Right lobe of liver (tissue), 6 donors: ENCODE measurements around the gene NPLOC4. TPM values are rescaled to one million over a fixed set of nuclear protein-coding genes. Genes with fewer than 3 reads are reported as not detected.
"Not testable (repeated sequence)": the region's sequence is repeated elsewhere in the genome, so short reads cannot be mapped to it uniquely, and the experiment has no call there.

Source experiments
- ATAC-seq, 4 donors: fragments of 200-7000 bp; cut with Tn5 transposase; one replicate each; pipeline ENCODE4 v1.9.1; 2020; ENCODE audit warnings: mild to moderate bottlenecking in 4 of 4, moderate library complexity in 4 of 4
- DNase-seq, 3 donors: peaks; one replicate each; pipeline ENCODE4 v3.0.0-alpha.2; 2020
- H3K27ac ChIP-seq, 3 donors: fragments of 200-600 bp; one replicate each; pipeline ENCODE4 v1.8.0; 2022
- H3K27me3 ChIP-seq, 2 donors: fragments of 200-600 bp; one replicate each; pipeline ENCODE4 v1.8.0; 2022
- H3K36me3 ChIP-seq, 4 donors: fragments of 200-600 bp; sonication (generic) in 1 of 4; one replicate each; pipeline versions ENCODE4 v1.5.1 to v1.8.0; 2017 to 2022; ENCODE audit warnings: control low read depth in 1 of 4
- H3K4me1 ChIP-seq, 4 donors: fragments of 200-600 bp; sonication (generic) in 1 of 4; one replicate each; pipeline versions ENCODE4 v1.5.1 to v1.8.0; 2017 to 2022; ENCODE audit warnings: control low read depth in 1 of 4
- H3K4me3 ChIP-seq, 3 donors: fragments of 200-600 bp; one replicate each; pipeline ENCODE4 v1.8.0; 2022
- H3K9me3 ChIP-seq, 4 donors: fragments of 200-600 bp; sonication (generic) in 1 of 4; one replicate each; pipeline versions ENCODE4 v1.5.1 to v1.8.0; 2017 to 2022; ENCODE audit warnings: control low read depth in 1 of 4
- POLR2A ChIP-seq: fragments of 450-650 bp; IDR thresholded peaks from one replicate; pipeline ENCODE4 v1.6.1; 2017; ENCODE audit warnings: antibody characterized with exemption, mild to moderate bottlenecking
- WGBS: methylation state at CpG from one replicate; pipeline ENCODE4 v1.1.6; 2018; ENCODE audit warnings: low coverage, low lambda C conversion rate; ENCODE audit not compliant: insufficient coverage; ENCODE audit errors: missing lambda C conversion rate; 5-methylcytosine and 5-hydroxymethylcytosine counted together
- intact Hi-C, 2 donors: fragments of 100-400 bp; cut with DNase I; formaldehyde crosslinking; loops; one replicate each; pipeline versions ENCODE4 v1.11.2 to v1.14.1; 2022
- total RNA-seq, 6 experiments: library from RNA; depleted of rRNA in 2 of 6; stranded (reverse); fragments of >200 nt in 2 of 6; fragmentation: NEBNext Ultra II Directional in 3 of 6; extraction: Animal tissue kit (Norgen Biotek cat#: 25700) in 3 of 6; gene quantifications; one replicate each; pipeline versions ENCODE4 v1.1.0 to v1.2.4, GENCODE V29; 2016 to 2023
- TF ChIP-seq, protein P1 (sequence below), 4 donors: fragments of 200-600 bp in 3 of 4; fragments of 450-650 bp in 1 of 4; IDR thresholded peaks; one replicate each; pipeline versions ENCODE4 v1.5.1 to v1.8.0; 2016 to 2022; ENCODE audit warnings: antibody characterized with exemption in 4 of 4, mild to moderate bottlenecking in 2 of 4
- donor health status: DM: no; HTN: yes; CAD: no.
- donor health status: DM: no; HTN: no; CAD: no.
- donor health status: DM: no; HTN: no; CAD: no.
- donor health status: DM: no; HTN: yes; CAD: no.
- donor health status: DM: no; HTN: yes; CAD: no.

NPLOC4 gene
- total RNA-seq, 6 experiments from 2014 or later = 46.5 to 63.2 (median 55.8) TPM

GRCh38 chr17:81630274-81630673 is 6.6 kb downstream of the NPLOC4 start:
- 90% methylated on average over 4 of the region's 8 CpGs for WGBS
- H3K9me3 ChIP-seq = no peaks in the 10 kb centered on the region
- TF ChIP-seq POLR2A = no peak
- TF ChIP-seq, protein P1, sequence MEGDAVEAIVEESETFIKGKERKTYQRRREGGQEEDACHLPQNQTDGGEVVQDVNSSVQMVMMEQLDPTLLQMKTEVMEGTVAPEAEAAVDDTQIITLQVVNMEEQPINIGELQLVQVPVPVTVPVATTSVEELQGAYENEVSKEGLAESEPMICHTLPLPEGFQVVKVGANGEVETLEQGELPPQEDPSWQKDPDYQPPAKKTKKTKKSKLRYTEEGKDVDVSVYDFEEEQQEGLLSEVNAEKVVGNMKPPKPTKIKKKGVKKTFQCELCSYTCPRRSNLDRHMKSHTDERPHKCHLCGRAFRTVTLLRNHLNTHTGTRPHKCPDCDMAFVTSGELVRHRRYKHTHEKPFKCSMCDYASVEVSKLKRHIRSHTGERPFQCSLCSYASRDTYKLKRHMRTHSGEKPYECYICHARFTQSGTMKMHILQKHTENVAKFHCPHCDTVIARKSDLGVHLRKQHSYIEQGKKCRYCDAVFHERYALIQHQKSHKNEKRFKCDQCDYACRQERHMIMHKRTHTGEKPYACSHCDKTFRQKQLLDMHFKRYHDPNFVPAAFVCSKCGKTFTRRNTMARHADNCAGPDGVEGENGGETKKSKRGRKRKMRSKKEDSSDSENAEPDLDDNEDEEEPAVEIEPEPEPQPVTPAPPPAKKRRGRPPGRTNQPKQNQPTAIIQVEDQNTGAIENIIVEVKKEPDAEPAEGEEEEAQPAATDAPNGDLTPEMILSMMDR (IDR thresholded peaks at IDR 0.05) = no peak
- H3K36me3 ChIP-seq = peaks cover 0 to 45% (median 24%) of the 10 kb centered on the region in 4 donors
- H3K27me3 ChIP-seq = no peaks in the 10 kb centered on the region
- no peak for DNase-seq
- H3K27ac ChIP-seq = no peak overlapping the region
- peaks cover 0 to 20% (median 6%) of the 10 kb centered on the region in 4 donors for H3K4me1 ChIP-seq
- no peak for ATAC-seq
- intact Hi-C loops = no loop called here
- no peak overlapping the region for H3K4me3 ChIP-seq

- Histone ChIP-seq H3K4me3 (no peak overlapping the region), H3K9me3 (no peaks in the 10 kb centered on the region), H3K27me3 (no peaks in the 10 kb centered on the region), H3K4me1 (peaks cover 0 to 19% (median 6%) of the 10 kb centered on the region in 4 donors), H3K27ac (peak overlapping the region in 1 of 3 donors; percentile 31), H3K36me3 (peaks cover 11 to 65% (median 24%) of the 10 kb centered on the region in 4 donors)
- TF ChIP-seq POLR2A = no peak
- peak; percentile 81 to 94 (median 92) for ATAC-seq
- peak; percentile 33 to 64 (median 63) for DNase-seq
- intact Hi-C loops = no loop called here
- WGBS = 28% methylated on average over 7 of the region's 11 CpGs
Measured at GRCh38 chr17:81621494-81622130, 15.3 kb downstream of the NPLOC4 start.

GRCh38 chr17:81618307-81618706 is 18.6 kb downstream of the NPLOC4 start:
- H3K27ac ChIP-seq, H3K9me3 ChIP-seq, intact Hi-C loops, H3K27me3 ChIP-seq, H3K4me3 ChIP-seq, DNase-seq, ATAC-seq: not testable (repeated sequence)
- Histone ChIP-seq H3K36me3 (peaks cover 11 to 53% (median 20%) of the 10 kb centered on the region in 4 donors), H3K4me1 (peaks cover 0 to 25% (median 6%) of the 10 kb centered on the region in 4 donors)
- no CpG with 5 or more reads among the region's 36 CpGs for WGBS

DNA sequence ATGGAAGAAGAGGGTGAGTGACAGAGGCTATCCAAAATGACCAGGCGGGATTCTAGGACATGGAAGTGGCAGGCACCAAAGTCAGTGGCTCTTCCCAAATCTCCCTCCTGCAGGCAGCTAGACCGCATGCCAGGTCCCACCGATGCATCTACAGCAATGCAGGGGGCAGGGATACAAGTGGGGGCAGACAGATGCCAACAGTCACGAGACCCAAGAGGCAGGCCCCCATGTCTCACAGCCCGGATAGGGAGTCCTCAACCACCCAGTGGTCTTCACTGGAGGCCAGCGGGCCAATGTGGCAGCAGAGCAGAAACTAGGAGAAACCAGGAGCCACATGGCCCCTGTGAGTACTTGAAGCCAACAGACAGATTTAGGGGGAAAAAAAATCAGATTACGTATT is 20.0 kb downstream of the NPLOC4 start:
- DNase-seq (no peak), ATAC-seq (no peak)
- TF ChIP-seq, protein P1 (IDR thresholded peaks at IDR 0.05) = no peak
- TF ChIP-seq POLR2A = no peak
- Histone ChIP-seq H3K27ac (no peak overlapping the region), H3K27me3 (no peaks in the 10 kb centered on the region), H3K36me3 (peaks cover 11 to 64% (median 24%) of the 10 kb centered on the region in 4 donors), H3K4me3 (no peak overlapping the region), H3K9me3 (no peaks in the 10 kb centered on the region), H3K4me1 (peaks cover 0 to 15% (median 5%) of the 10 kb centered on the region in 4 donors)
- WGBS = 27% methylated on average over 3 of the region's 7 CpGs
- intact Hi-C loops = no loop called here

DNA sequence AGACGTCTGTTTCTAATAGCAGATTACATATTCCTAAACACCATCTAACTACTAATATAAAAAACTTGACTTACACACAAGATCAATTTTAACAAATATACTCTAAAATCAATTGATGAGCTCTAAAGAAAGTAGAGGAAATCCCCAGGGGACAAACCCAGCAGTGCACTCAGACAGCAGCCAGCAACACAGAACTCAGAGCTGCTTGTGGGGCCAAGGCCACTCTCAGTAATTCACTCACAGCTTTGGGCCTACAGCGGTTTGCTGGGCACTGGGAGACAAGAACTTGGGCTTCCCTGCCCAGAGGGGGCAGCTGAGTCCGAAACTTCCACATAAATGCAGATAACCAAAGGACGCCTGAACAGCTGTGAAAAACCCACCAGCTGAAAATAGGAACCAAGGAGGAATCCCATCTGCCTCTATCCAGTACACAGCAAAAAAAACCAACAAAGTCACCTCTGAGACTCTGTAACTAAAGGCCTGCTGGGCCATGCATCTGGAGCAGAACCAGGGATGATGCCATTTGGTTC is 21.4 kb downstream of the NPLOC4 start:
- H3K36me3 ChIP-seq = peaks cover 11 to 53% (median 18%) of the 10 kb centered on the region in 4 donors
- ATAC-seq (no peak), DNase-seq (no peak)
- H3K27ac ChIP-seq = no peak overlapping the region
- no peaks in the 10 kb centered on the region for H3K9me3 ChIP-seq
- intact Hi-C loops = no loop called here
- TF ChIP-seq, protein P1 (IDR thresholded peaks at IDR 0.05) = no peak
- TF ChIP-seq POLR2A = no peak
- H3K27me3 ChIP-seq = no peaks in the 10 kb centered on the region
- H3K4me1 ChIP-seq = peaks cover 0 to 6% (median 0%) of the 10 kb centered on the region in 4 donors
- no peak overlapping the region for H3K4me3 ChIP-seq
- 80% methylated on average over 2 of the region's 4 CpGs for WGBS
